ENCODE results near the gene E2F8. TPM values are rescaled to one million over a fixed set of nuclear protein-coding genes. Genes with fewer than 3 reads are reported as not detected.

E2F8 gene
- total and polyA plus RNA-seq, 2 experiments from 2014 or later = 8.3 to 10.6 TPM

- H2AFZ ChIP-seq = no peak overlapping the region
- peaks cover 5% of the 10 kb centered on the region for H3K9me2 ChIP-seq (ENCODE audit: insufficient read depth)
- no peaks in the 10 kb centered on the region for H3K36me3 ChIP-seq (ENCODE audit: insufficient read depth)
- Mint-ChIP-seq H3K9me3 (no peaks in the 10 kb centered on the region), H3K4me1 (peaks cover 3% of the 10 kb centered on the region; the same call in 2 of the 3 replicates), H3K36me3 (ENCODE audit: low read depth) (no peaks in the 10 kb centered on the region), H3K4me3 (no peak overlapping the region), H3K27me3 (ENCODE audit: insufficient read depth, low read depth, poor library complexity) (no peaks in the 10 kb centered on the region), H3K27ac (no peak overlapping the region)
- H3K79me2 ChIP-seq (replicated peaks; ENCODE audit: insufficient read depth) = no peaks in the 10 kb centered on the region
- no peaks in the 10 kb centered on the region for H4K20me1 ChIP-seq (replicated peaks; ENCODE audit: insufficient read depth)
- no peaks in the 10 kb centered on the region for H3F3A ChIP-seq (replicated peaks; ENCODE audit: low read depth)
- H3K27me3 ChIP-seq (ENCODE audit: insufficient read depth) = no peaks in the 10 kb centered on the region
- TF ChIP-seq ZNF114 (CRISPR knock-in tag; IDR thresholded peaks at IDR 0.05) (no peak), POLR2AphosphoS5 (IDR thresholded peaks at IDR 0.05; ENCODE audit: low read depth) (no peak), ZNF462 (CRISPR knock-in tag; IDR thresholded peaks at IDR 0.05) (no peak), EZH2phosphoT487 (IDR thresholded peaks at IDR 0.05; ENCODE audit: unreplicated experiment) (no peak), EZH2 (IDR thresholded peaks at IDR 0.05; ENCODE audit: low read depth, unreplicated experiment) (no peak), REST (IDR thresholded peaks at IDR 0.05; ENCODE audit: unreplicated experiment) (no peak), CREB1 (CRISPR knock-in tag; IDR thresholded peaks at IDR 0.05; ENCODE audit: low read depth) (no peak), JUNB (IDR thresholded peaks at IDR 0.05; ENCODE audit: unreplicated experiment) (no peak), ZNF331 (CRISPR knock-in tag; IDR thresholded peaks at IDR 0.05; ENCODE audit: low read depth) (no peak), NANOG (IDR thresholded peaks at IDR 0.05; ENCODE audit: borderline replicate concordance) (no peak), CTCF (conservative IDR thresholded peaks at IDR 0.05; ENCODE audit: low read depth in 2 of 2) (no peak), ETS1 (IDR thresholded peaks at IDR 0.05) (no peak)
- no peak overlapping the region for H3K4me2 ChIP-seq
- no peak overlapping the region for H3K4me3 ChIP-seq
- DNase-seq (ENCODE audit: low spot score) = no peak
- no peaks in the 10 kb centered on the region for H3K4me1 ChIP-seq (ENCODE audit: insufficient read depth)
- no peak overlapping the region for H3K27ac ChIP-seq (ENCODE audit: low read depth)
- ATAC-seq = no peak
These were observed 55.2 kb downstream of the E2F8 start for GRCh38 chr11:19185516-19186052.
